Measurements from ENCODE around the gene EML4.

GRCh38 chr2:42289222-42289621 lies 120.1 kb downstream of the EML4 start:
- TF ChIP-seq POLR2A (IDR thresholded peaks at IDR 0.05; ENCODE audit: low read depth) (no peak), POLR2AphosphoS5 (IDR thresholded peaks at IDR 0.05) (no peak), CTCF (IDR thresholded peaks at IDR 0.05) (no peak)
